Stomach (tissue), 4 donors: Measurements from ENCODE around the gene RTN4R.

Experiments
- EP300 ChIP-seq: sonication (generic); formaldehyde crosslinking; IDR thresholded peaks from one replicate; pipeline ENCODE4 v1.6.1; 2017; ENCODE audit warnings: antibody characterized with exemption
- POLR2AphosphoS5 ChIP-seq, 3 donors: sonication (generic); formaldehyde crosslinking; IDR thresholded peaks; one replicate each; pipeline ENCODE4 v1.6.1; 2016; ENCODE audit warnings: antibody characterized with exemption in 3 of 3
- TF ChIP-seq, protein P1 (sequence below), 7 experiments: fragments of 450-650 bp in 4 of 7; fragments of 200-600 bp in 3 of 7; sonication (generic) in 3 of 7; IDR thresholded peaks; one replicate each; pipeline ENCODE4 v1.5.1; 2016 to 2019; ENCODE audit warnings: antibody characterized with exemption in 7 of 7, control low read depth in 2 of 7, mild to moderate bottlenecking in 1 of 7

- TF ChIP-seq, protein P1, sequence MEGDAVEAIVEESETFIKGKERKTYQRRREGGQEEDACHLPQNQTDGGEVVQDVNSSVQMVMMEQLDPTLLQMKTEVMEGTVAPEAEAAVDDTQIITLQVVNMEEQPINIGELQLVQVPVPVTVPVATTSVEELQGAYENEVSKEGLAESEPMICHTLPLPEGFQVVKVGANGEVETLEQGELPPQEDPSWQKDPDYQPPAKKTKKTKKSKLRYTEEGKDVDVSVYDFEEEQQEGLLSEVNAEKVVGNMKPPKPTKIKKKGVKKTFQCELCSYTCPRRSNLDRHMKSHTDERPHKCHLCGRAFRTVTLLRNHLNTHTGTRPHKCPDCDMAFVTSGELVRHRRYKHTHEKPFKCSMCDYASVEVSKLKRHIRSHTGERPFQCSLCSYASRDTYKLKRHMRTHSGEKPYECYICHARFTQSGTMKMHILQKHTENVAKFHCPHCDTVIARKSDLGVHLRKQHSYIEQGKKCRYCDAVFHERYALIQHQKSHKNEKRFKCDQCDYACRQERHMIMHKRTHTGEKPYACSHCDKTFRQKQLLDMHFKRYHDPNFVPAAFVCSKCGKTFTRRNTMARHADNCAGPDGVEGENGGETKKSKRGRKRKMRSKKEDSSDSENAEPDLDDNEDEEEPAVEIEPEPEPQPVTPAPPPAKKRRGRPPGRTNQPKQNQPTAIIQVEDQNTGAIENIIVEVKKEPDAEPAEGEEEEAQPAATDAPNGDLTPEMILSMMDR (IDR thresholded peaks at IDR 0.05): no peak
- no peak for TF ChIP-seq POLR2AphosphoS5 (IDR thresholded peaks at IDR 0.05)
- no peak for TF ChIP-seq EP300
Measured at GRCh38 chr22:20203552-20204201, 64.4 kb downstream of the RTN4R start.
